KMS-11 (cell line): ENCODE measurements around the gene CHST8.

Experiments used
- H2AFZ ChIP-seq: fragments of 200-600 bp; sonication (generic); 2 replicates; pipeline ENCODE4 v1.6.1; 2016; ENCODE audit warnings: antibody characterized with exemption, mixed run types, low read depth
- H3K27ac ChIP-seq: fragments of 200-600 bp; sonication (generic); 2 replicates; pipeline ENCODE4 v1.6.1; 2016; ENCODE audit warnings: mild to moderate bottlenecking, mixed run types
- H3K27me3 ChIP-seq: fragments of 200-600 bp; sonication (generic); 2 replicates; pipeline ENCODE4 v1.6.1; 2017; ENCODE audit warnings: mild to moderate bottlenecking, low read depth, mixed run types, moderate library complexity; ENCODE audit not compliant: insufficient read depth
- H3K36me3 ChIP-seq: fragments of 200-600 bp; sonication (generic); 2 replicates; pipeline ENCODE4 v1.6.1; 2017; ENCODE audit warnings: mild to moderate bottlenecking, mixed run types; ENCODE audit not compliant: insufficient read depth
- H3K4me1 ChIP-seq: fragments of 200-600 bp; sonication (generic); 2 replicates; pipeline ENCODE4 v1.6.1; 2016; ENCODE audit warnings: mild to moderate bottlenecking, low read depth, mixed run types; ENCODE audit not compliant: poor library complexity, severe bottlenecking
- H3K4me2 ChIP-seq: fragments of 200-600 bp; sonication (generic); 2 replicates; pipeline ENCODE4 v1.7.0; 2016; ENCODE audit warnings: mild to moderate bottlenecking, mixed run types
- H3K4me3 ChIP-seq: fragments of 200-600 bp; sonication (generic); IDR thresholded peaks from 2 replicates; pipeline ENCODE4 v1.6.1; 2017; ENCODE audit warnings: low read depth, low read length, mixed read lengths; ENCODE audit not compliant: insufficient read depth
- H3K79me2 ChIP-seq: fragments of 200-600 bp; sonication (generic); 2 replicates; pipeline ENCODE4 v1.6.1; 2016; ENCODE audit warnings: low read depth, mixed run types; ENCODE audit not compliant: insufficient read depth
- H3K9ac ChIP-seq: fragments of 200-600 bp; sonication (generic); 2 replicates; pipeline ENCODE4 v1.6.1; 2016; ENCODE audit warnings: mild to moderate bottlenecking, mixed run types
- H4K20me1 ChIP-seq: fragments of 200-600 bp; sonication (generic); 2 replicates; pipeline ENCODE4 v1.6.1; 2016; ENCODE audit warnings: mild to moderate bottlenecking, mixed run types; ENCODE audit not compliant: insufficient read depth
- CTCF ChIP-seq: fragments of 200-600 bp; sonication (generic); conservative IDR thresholded peaks from 2 replicates; pipeline ENCODE4 v1.6.1; 2017; ENCODE audit warnings: low read depth, mild to moderate bottlenecking, antibody characterized with exemption, low read length, moderate library complexity, mixed read lengths

Gene CHST8

GRCh38 chr19:33727331-33727998, 105.7 kb downstream of the CHST8 start:
- Histone ChIP-seq H3K4me2 (no peak overlapping the region), H3K79me2 (no peaks in the 10 kb centered on the region), H3K4me1 (no peaks in the 10 kb centered on the region), H4K20me1 (no peaks in the 10 kb centered on the region), H3K36me3 (no peaks in the 10 kb centered on the region), H3K9ac (no peak overlapping the region), H3K27me3 (peaks cover 3% of the 10 kb centered on the region; the same call in 1 of the 2 replicates), H3K4me3 (no peak overlapping the region), H2AFZ (no peak overlapping the region), H3K27ac (no peak overlapping the region)
- no peak for TF ChIP-seq CTCF

GRCh38 chr19:33728141-33728540, 106.4 kb downstream of the CHST8 start:
- Histone ChIP-seq H3K27me3 (no peaks in the 10 kb centered on the region; the same call in 1 of the 2 replicates), H4K20me1 (no peaks in the 10 kb centered on the region), H3K79me2 (no peaks in the 10 kb centered on the region), H3K4me2 (no peak overlapping the region), H3K27ac (no peak overlapping the region), H2AFZ (no peak overlapping the region), H3K9ac (no peak overlapping the region), H3K4me3 (no peak overlapping the region), H3K4me1 (no peaks in the 10 kb centered on the region), H3K36me3 (no peaks in the 10 kb centered on the region)
- TF ChIP-seq CTCF, result no peak

- no peak overlapping the region for H2AFZ ChIP-seq
- no peak overlapping the region for H3K27ac ChIP-seq
- no peak overlapping the region for H3K4me3 ChIP-seq
- H3K9ac ChIP-seq, result no peak overlapping the region
- H3K79me2 ChIP-seq, result no peaks in the 10 kb centered on the region
- no peak overlapping the region for H3K4me2 ChIP-seq
- no peak for TF ChIP-seq CTCF
- no peaks in the 10 kb centered on the region for H3K36me3 ChIP-seq
- H3K4me1 ChIP-seq, result no peaks in the 10 kb centered on the region
- H4K20me1 ChIP-seq, result no peaks in the 10 kb centered on the region
- H3K27me3 ChIP-seq, result no peaks in the 10 kb centered on the region; the same call in 1 of the 2 replicates
These were observed 109.3 kb downstream of the CHST8 start for GRCh38 chr19:33730858-33731607.

- no peak overlapping the region for H3K9ac ChIP-seq
- no peaks in the 10 kb centered on the region for H4K20me1 ChIP-seq
- H3K27me3 ChIP-seq, result peaks cover 3% of the 10 kb centered on the region; the same call in 1 of the 2 replicates
- H2AFZ ChIP-seq, result no peak overlapping the region
- H3K4me1 ChIP-seq, result no peaks in the 10 kb centered on the region
- no peaks in the 10 kb centered on the region for H3K79me2 ChIP-seq
- no peak for TF ChIP-seq CTCF
- H3K27ac ChIP-seq, result no peak overlapping the region
- no peak overlapping the region for H3K4me3 ChIP-seq
- no peak overlapping the region for H3K4me2 ChIP-seq
- H3K36me3 ChIP-seq, result no peaks in the 10 kb centered on the region
These were observed 110.1 kb downstream of the CHST8 start for GRCh38 chr19:33731881-33732280.
